Measurements from ENCODE around the gene FERMT1. TPM values are rescaled to one million over a fixed set of nuclear protein-coding genes. Genes with fewer than 3 reads are reported as not detected.

Gene FERMT1
- total RNA-seq, 1 experiment from 2014 or later: 70.8 TPM

GRCh38 chr20:6053064-6053775 is 69.6 kb downstream of the FERMT1 start:
- ChIA-PET CTCF (no interaction called here), POLR2A (ENCODE audit: unreplicated experiment) (no interaction called here)
- Histone ChIP-seq H3K4me2 (ENCODE audit: low read length) (peak overlapping the region; percentile 74), H3F3A (ENCODE audit: low read length, unreplicated experiment) (no peaks in the 10 kb centered on the region), H2AFZ (ENCODE audit: low read length) (peak overlapping the region; percentile 71), H3K4me1 (ENCODE audit: insufficient read depth, low read length) (peaks cover 14% of the 10 kb centered on the region), H4K20me1 (ENCODE audit: low read length) (no peaks in the 10 kb centered on the region), H3K79me2 (ENCODE audit: low read length) (no peaks in the 10 kb centered on the region), H3K9ac (ENCODE audit: low read length) (no peak overlapping the region), H3K27me3 (ENCODE audit: low read length) (no peaks in the 10 kb centered on the region), H3K36me3 (ENCODE audit: low read depth, low read length) (no peaks in the 10 kb centered on the region), H3K9me2 (replicated peaks; ENCODE audit: low read length) (no peaks in the 10 kb centered on the region), H3K27ac (ENCODE audit: low read length) (no peak overlapping the region), H3K9me3 (ENCODE audit: low read length) (no peaks in the 10 kb centered on the region), H3K4me3 (ENCODE audit: low read length) (peak overlapping the region; percentile 45; the same call in 1 of the 2 replicates)
- ATAC-seq (peak; percentile 8), DNase-seq (no peak)
- intact Hi-C loops (cut with micrococcal nuclease): no loop called here
- no TSS peak for BruUV-seq (replicated peaks)
- TF ChIP-seq EZH2phosphoT487 (IDR thresholded peaks at IDR 0.05; ENCODE audit: borderline replicate concordance, low read length) (no peak), EZH2 (IDR thresholded peaks at IDR 0.05; ENCODE audit: low read length, unreplicated experiment) (no peak), CTCF (conservative IDR thresholded peaks at IDR 0.05; ENCODE audit: low read depth, low read length) (no peak)

GRCh38 chr20:6051505-6051904 is 71.3 kb downstream of the FERMT1 start:
- Histone ChIP-seq H3K79me2 (ENCODE audit: low read length) (no peaks in the 10 kb centered on the region), H3K9me2 (replicated peaks; ENCODE audit: low read length) (no peaks in the 10 kb centered on the region), H3K4me2 (ENCODE audit: low read length) (no peak overlapping the region), H3K4me1 (ENCODE audit: insufficient read depth, low read length) (peaks cover 14% of the 10 kb centered on the region), H3K4me3 (ENCODE audit: low read length) (no peak overlapping the region), H3K9me3 (ENCODE audit: low read length) (no peaks in the 10 kb centered on the region), H3K27me3 (ENCODE audit: low read length) (no peaks in the 10 kb centered on the region), H3K9ac (ENCODE audit: low read length) (no peak overlapping the region), H3K27ac (ENCODE audit: low read length) (no peak overlapping the region), H3K36me3 (ENCODE audit: low read depth, low read length) (no peaks in the 10 kb centered on the region), H2AFZ (ENCODE audit: low read length) (no peak overlapping the region), H3F3A (ENCODE audit: low read length, unreplicated experiment) (no peaks in the 10 kb centered on the region), H4K20me1 (ENCODE audit: low read length) (no peaks in the 10 kb centered on the region)
- ChIA-PET CTCF (no interaction called here), POLR2A (ENCODE audit: unreplicated experiment) (no interaction called here)
- no peak for ATAC-seq
- DNase-seq: peak; percentile 14
- no peak for TF ChIP-seq EZH2phosphoT487 (IDR thresholded peaks at IDR 0.05; ENCODE audit: borderline replicate concordance, low read length)
- TF ChIP-seq CTCF (conservative IDR thresholded peaks at IDR 0.05; ENCODE audit: low read depth, low read length): no peak
- TF ChIP-seq EZH2 (IDR thresholded peaks at IDR 0.05; ENCODE audit: low read length, unreplicated experiment): no peak
- intact Hi-C loops (cut with micrococcal nuclease): no loop called here
- no TSS peak for BruUV-seq (replicated peaks)

- H3K79me2 ChIP-seq (ENCODE audit: low read length): no peaks in the 10 kb centered on the region
- POLR2A ChIA-PET (ENCODE audit: unreplicated experiment): no interaction called here
- H3K4me1 ChIP-seq (ENCODE audit: insufficient read depth, low read length): peaks cover 3% of the 10 kb centered on the region; the same call in 1 of the 2 replicates
- intact Hi-C loops (cut with micrococcal nuclease): no loop called here
- no peaks in the 10 kb centered on the region for H3K36me3 ChIP-seq (ENCODE audit: low read depth, low read length)
- no peaks in the 10 kb centered on the region for H4K20me1 ChIP-seq (ENCODE audit: low read length)
- no peaks in the 10 kb centered on the region for H3F3A ChIP-seq (ENCODE audit: low read length, unreplicated experiment)
- no TSS peak for BruUV-seq (replicated peaks)
- TF ChIP-seq EZH2phosphoT487 (IDR thresholded peaks at IDR 0.05; ENCODE audit: borderline replicate concordance, low read length) (no peak), EZH2 (IDR thresholded peaks at IDR 0.05; ENCODE audit: low read length, unreplicated experiment) (no peak), CTCF (conservative IDR thresholded peaks at IDR 0.05; ENCODE audit: low read depth, low read length) (no peak)
- H2AFZ ChIP-seq (ENCODE audit: low read length): no peak overlapping the region
- H3K27ac ChIP-seq (ENCODE audit: low read length): no peak overlapping the region
- no peak overlapping the region for H3K4me2 ChIP-seq (ENCODE audit: low read length)
- no peaks in the 10 kb centered on the region for H3K27me3 ChIP-seq (ENCODE audit: low read length)
- H3K9me3 ChIP-seq (ENCODE audit: low read length): no peaks in the 10 kb centered on the region
- DNase-seq: no peak
- H3K9me2 ChIP-seq (replicated peaks; ENCODE audit: low read length): no peaks in the 10 kb centered on the region
- CTCF ChIA-PET: no interaction called here
- ATAC-seq: no peak
- H3K4me3 ChIP-seq (ENCODE audit: low read length): no peak overlapping the region
- H3K9ac ChIP-seq (ENCODE audit: low read length): no peak overlapping the region
These were observed 74.4 kb downstream of the FERMT1 start for GRCh38 chr20:6048391-6048790.

All from PC-3 (cell line).